Thoracic aorta (tissue), 2 donors: ENCODE measurements around the gene PRPF8. TPM values are rescaled to one million over a fixed set of nuclear protein-coding genes. Genes with fewer than 3 reads are reported as not detected.

Experiments
- ATAC-seq: fragments of 150-250 bp; one replicate; pipeline ENCODE4 v1.8.0; 2017; ENCODE audit warnings: low read depth; ENCODE audit not compliant: insufficient number of reproducible peaks, low FRiP score
- DNase-seq: peaks from one replicate; pipeline ENCODE4 v3.0.0-alpha.2; 2020; ENCODE audit warnings: low spot score
- H3K27ac ChIP-seq, 2 donors: fragments of 200-600 bp; sonication (generic); 1 replicate in 1 of 2; 2 replicates in 1 of 2; pipeline ENCODE4 v1.5.1; 2016; ENCODE audit warnings: mild to moderate bottlenecking in 2 of 2, moderate library complexity in 2 of 2
- H3K27me3 ChIP-seq: fragments of 200-600 bp; sonication (generic); replicated peaks from 2 replicates; pipeline ENCODE4 v1.6.0; 2016; ENCODE audit warnings: mild to moderate bottlenecking; ENCODE audit not compliant: insufficient read depth
- H3K36me3 ChIP-seq: fragments of 200-600 bp; sonication (generic); one replicate; pipeline ENCODE4 v1.5.1; 2016
- H3K4me1 ChIP-seq, 2 donors: fragments of 200-600 bp; sonication (generic); 1 replicate in 1 of 2; 2 replicates in 1 of 2; pipeline versions ENCODE4 v1.5.1 to v1.6.0; 2016; ENCODE audit warnings: low read depth in 2 of 2, mild to moderate bottlenecking in 1 of 2; ENCODE audit not compliant: control insufficient read depth in 1 of 2
- H3K4me3 ChIP-seq: fragments of 200-600 bp; sonication (generic); 2 replicates; pipeline ENCODE4 v1.5.1; 2016; ENCODE audit warnings: mild to moderate bottlenecking
- H3K9me3 ChIP-seq: fragments of 200-600 bp; sonication (generic); 2 replicates; pipeline ENCODE4 v1.5.1; 2016
- CTCF ChIP-seq: fragments of 200-600 bp; sonication (generic); IDR thresholded peaks from one replicate; pipeline ENCODE4 v1.5.1; 2019; ENCODE audit warnings: antibody characterized with exemption
- total RNA-seq, 2 donors: library from RNA; depleted of rRNA; stranded (reverse); fragments of >200 nt; gene quantifications; one replicate each; pipeline versions ENCODE4 v1.1.0 to v1.2.3, GENCODE V29; 2016

Gene PRPF8
- total RNA-seq, result 100 to 1,000 TPM; 184 to 186 TPM

DNA sequence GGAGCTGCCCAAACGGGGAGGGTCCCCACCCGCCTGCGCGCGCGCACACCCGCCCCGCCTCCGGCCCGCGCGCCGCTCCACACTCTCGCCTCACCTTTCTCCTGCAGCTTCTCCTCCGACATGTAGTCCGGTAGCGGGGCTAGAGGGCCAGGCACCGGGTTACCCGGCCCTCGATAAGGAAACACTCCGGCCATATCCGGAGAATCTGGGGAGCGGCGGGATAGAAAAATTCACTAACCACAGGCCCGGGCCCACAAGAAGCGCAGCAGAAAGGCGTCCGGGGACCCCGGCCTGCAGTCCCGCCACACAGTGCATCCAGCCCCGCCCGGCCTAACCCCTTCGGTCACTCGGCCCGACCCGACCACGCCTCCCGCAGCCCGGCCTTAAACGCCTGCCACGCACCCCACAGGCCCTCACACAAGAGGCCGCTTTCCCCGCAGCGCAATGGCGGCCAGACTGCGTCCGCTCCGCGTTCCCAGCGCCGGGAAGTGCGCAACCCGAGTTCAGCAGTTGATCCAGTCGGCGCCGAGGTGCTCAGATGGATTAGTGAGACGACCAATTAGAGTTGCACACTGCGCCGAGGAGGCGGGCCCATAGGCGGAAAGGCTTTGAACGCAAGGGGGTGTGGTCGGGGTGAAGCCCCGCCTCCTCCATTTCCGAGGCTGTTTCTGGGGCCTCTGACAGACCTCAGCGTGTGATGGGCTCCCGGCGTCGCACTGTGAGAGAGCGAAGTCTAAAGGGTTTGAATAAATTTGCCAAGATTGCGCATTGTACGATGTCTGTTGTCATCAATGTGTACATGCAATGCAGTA, at the start of gene PRPF8:
PRPF8 (minus strand) TSS at position 490 of the 812 bp plus-strand sequence; CDS start at position 194, 296 bp downstream.
- Histone ChIP-seq H3K9me3 (no peaks in the 10 kb centered on the region), H3K27me3 (no peaks in the 10 kb centered on the region), H3K4me3 (peak within 1 kb of the TSS; percentile 86), H3K36me3 (peaks cover 31% of the 10 kb centered on the region), H3K4me1 (peaks cover 14 to 25% of the 10 kb centered on the region in 2 donors), H3K27ac (peak within 1 kb of the TSS; percentile 69 to 85)
- TF ChIP-seq CTCF, result no peak
- DNase-seq (peak; percentile 96), ATAC-seq (peak; percentile 96)

DNA sequence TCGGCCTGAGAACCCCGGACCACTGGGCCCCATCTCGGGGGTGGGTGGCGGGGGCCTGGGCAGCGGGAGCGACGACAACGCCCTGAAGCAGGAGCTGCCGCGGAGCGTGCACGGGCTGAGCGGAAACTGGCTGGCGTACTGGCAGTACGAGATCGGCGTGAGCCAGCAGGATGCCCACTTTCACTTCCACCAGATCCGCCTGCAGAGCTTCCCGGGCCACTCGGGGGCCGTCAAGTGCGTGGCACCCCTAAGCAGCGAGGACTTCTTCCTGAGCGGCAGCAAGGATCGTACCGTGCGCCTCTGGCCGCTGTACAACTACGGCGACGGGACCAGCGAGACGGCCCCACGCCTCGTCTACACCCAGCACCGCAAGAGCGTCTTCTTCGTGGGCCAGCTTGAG, 49.1 kb upstream of the PRPF8 start:
- no peak for DNase-seq
- peaks cover 0 to 5% of the 10 kb centered on the region in 2 donors for H3K4me1 ChIP-seq
- H3K27ac ChIP-seq, result no peak overlapping the region
- H3K9me3 ChIP-seq, result no peaks in the 10 kb centered on the region
- H3K4me3 ChIP-seq, result no peak overlapping the region
- no peaks in the 10 kb centered on the region for H3K27me3 ChIP-seq
- H3K36me3 ChIP-seq, result peaks cover 22% of the 10 kb centered on the region
- no peak for ATAC-seq
- no peak for TF ChIP-seq CTCF

GRCh38 chr17:1732833-1733321, 48.2 kb upstream of the PRPF8 start:
- Histone ChIP-seq H3K4me3 (no peak overlapping the region), H3K4me1 (peaks cover 0 to 5% of the 10 kb centered on the region in 2 donors), H3K9me3 (no peaks in the 10 kb centered on the region), H3K27me3 (no peaks in the 10 kb centered on the region), H3K27ac (no peak overlapping the region), H3K36me3 (peaks cover 25% of the 10 kb centered on the region)
- no peak for TF ChIP-seq CTCF
- ATAC-seq (no peak), DNase-seq (no peak)

DNA sequence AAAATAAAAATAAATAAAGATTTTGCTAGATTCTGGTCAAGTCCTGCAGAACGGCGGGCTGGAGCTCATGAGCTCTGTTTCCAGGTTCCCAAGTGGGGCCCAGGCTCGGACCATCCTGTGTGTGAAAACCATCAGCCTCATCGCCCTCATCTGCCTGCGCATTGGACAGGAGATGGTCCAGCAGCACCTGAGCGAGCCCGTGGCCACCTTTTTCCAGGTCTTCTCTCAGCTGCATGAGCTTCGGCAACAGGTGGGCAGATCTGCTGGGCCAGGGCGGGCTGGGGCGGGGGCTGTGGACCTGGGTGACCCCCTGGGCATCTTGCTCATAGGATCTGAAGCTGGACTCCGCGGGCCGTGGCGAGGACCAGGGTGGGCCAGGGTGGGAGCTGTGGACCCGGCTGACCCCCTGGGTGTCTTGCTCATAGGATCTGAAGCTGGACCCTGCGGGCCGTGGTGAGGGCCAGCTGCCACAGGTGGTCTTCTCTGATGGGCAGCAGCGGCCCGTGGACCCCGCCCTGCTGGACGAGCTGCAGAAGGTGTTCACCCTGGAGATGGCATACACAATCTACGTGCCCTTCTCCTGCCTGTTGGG, 47.7 kb upstream of the PRPF8 start:
- Histone ChIP-seq H3K4me3 (no peak overlapping the region), H3K27me3 (no peaks in the 10 kb centered on the region), H3K9me3 (no peaks in the 10 kb centered on the region), H3K27ac (no peak overlapping the region), H3K36me3 (peaks cover 25% of the 10 kb centered on the region), H3K4me1 (peaks cover 0 to 5% of the 10 kb centered on the region in 2 donors)
- TF ChIP-seq CTCF, result no peak
- no peak for ATAC-seq
- no peak for DNase-seq

DNA sequence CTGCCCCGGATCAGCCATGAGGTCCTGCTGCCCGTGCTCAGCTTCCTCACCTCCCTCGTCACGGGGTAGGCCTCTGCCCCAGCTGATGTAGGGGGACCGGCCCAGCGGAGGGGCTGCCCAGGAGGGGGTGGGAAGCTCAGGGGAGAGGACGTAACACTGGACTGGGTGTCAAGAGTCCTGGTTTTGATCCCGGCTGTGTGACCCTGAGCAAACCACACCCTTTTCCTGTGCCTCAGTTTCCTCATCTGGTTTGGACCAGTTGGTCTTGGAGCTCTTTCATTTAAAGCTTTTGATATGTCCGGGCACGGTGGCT, 46.5 kb upstream of the PRPF8 start:
- no peak for TF ChIP-seq CTCF

More for the DNA sequence above, 46.5 kb upstream of the PRPF8 start:
- H3K36me3 ChIP-seq, result peaks cover 25% of the 10 kb centered on the region
- no peak for ATAC-seq
- no peak overlapping the region for H3K4me3 ChIP-seq
- H3K9me3 ChIP-seq, result no peaks in the 10 kb centered on the region
- H3K27me3 ChIP-seq, result no peaks in the 10 kb centered on the region
- DNase-seq, result no peak
- peaks cover 0 to 2% of the 10 kb centered on the region in 2 donors for H3K4me1 ChIP-seq
- H3K27ac ChIP-seq, result no peak overlapping the region
